Hippocampal formation (tissue), 2 donors: ENCODE results near the gene PSKH1.

Source experiments
- DNase-seq, 2 donors: peaks; one replicate each; lab custom pipeline; 2025; lab: John Stamatoyannopoulos, UW

The PSKH1 gene

GRCh38 chr16:67865318-67865717 lies 27.7 kb upstream of the PSKH1 start:
- DNase-seq: no peak

GRCh38 chr16:67868290-67868689 lies 24.8 kb upstream of the PSKH1 start:
- DNase-seq: no peak

GRCh38 chr16:67869653-67870052 lies 23.4 kb upstream of the PSKH1 start:
- DNase-seq: no peak

- no peak for DNase-seq
These were observed 21.8 kb upstream of the PSKH1 start for GRCh38 chr16:67871256-67871655.

GRCh38 chr16:67872131-67872630 lies 20.9 kb upstream of the PSKH1 start:
- DNase-seq: no peak

GRCh38 chr16:67872631-67873434 lies 20.2 kb upstream of the PSKH1 start, which contains the start of gene EDC4:
EDC4 (plus strand) TSS chr16:67873052; CDS start chr16:67873262, 210 bp downstream.
- DNase-seq: peak; percentile 45 to 73

- DNase-seq: no peak
These were observed 19.4 kb upstream of the PSKH1 start for GRCh38 chr16:67873435-67874370.

GRCh38 chr16:67874372-67874771 lies 18.7 kb upstream of the PSKH1 start:
- DNase-seq: no peak

GRCh38 chr16:67877064-67877463 lies 16.0 kb upstream of the PSKH1 start:
- no peak for DNase-seq

- DNase-seq: no peak
These were observed 14.8 kb upstream of the PSKH1 start for GRCh38 chr16:67878232-67878631.

- no peak for DNase-seq
These were observed 14.2 kb upstream of the PSKH1 start for GRCh38 chr16:67878846-67879245.

- DNase-seq: no peak
These were observed 13.6 kb upstream of the PSKH1 start for GRCh38 chr16:67879462-67879861.

- DNase-seq: no peak
These were observed 13.1 kb upstream of the PSKH1 start for GRCh38 chr16:67879936-67880335.

GRCh38 chr16:67880584-67880983 lies 12.5 kb upstream of the PSKH1 start:
- no peak for DNase-seq

GRCh38 chr16:67881621-67882161 lies 11.4 kb upstream of the PSKH1 start:
- DNase-seq: peak; percentile 31 to 61

GRCh38 chr16:67882374-67883145 lies 10.5 kb upstream of the PSKH1 start:
- peak; percentile 80 to 82 for DNase-seq

- DNase-seq: no peak
These were observed 9.7 kb upstream of the PSKH1 start for GRCh38 chr16:67883146-67883871.

- DNase-seq: peak in 1 of 2 donors; percentile 47
These were observed 9.2 kb upstream of the PSKH1 start for GRCh38 chr16:67883872-67884261.

- DNase-seq: peak; percentile 82 to 89
These were observed 8.4 kb upstream of the PSKH1 start, which contains the start of gene NRN1L for GRCh38 chr16:67884684-67885083. NRN1L (plus strand) TSS chr16:67884885; CDS start chr16:67884904, 19 bp downstream.

GRCh38 chr16:67885545-67885944 lies 7.5 kb upstream of the PSKH1 start:
- no peak for DNase-seq

- DNase-seq: no peak
These were observed 7.1 kb upstream of the PSKH1 start for GRCh38 chr16:67885976-67886375.
